GM21381 (cell line): Measurements from ENCODE around the gene GRIP1.

Experiments
- ATAC-seq: cut with Tn5 transposase; IDR thresholded peaks from one replicate; pipeline ENCODE4 v1.9.1; 2021; ENCODE audit warnings: mild to moderate bottlenecking, moderate library complexity; ENCODE audit not compliant: unreplicated experiment

Gene GRIP1

GRCh38 chr12:66461331-66461730 is 217.5 kb downstream of the GRIP1 start:
- no peak for ATAC-seq

- no peak for ATAC-seq
These were observed 218.9 kb downstream of the GRIP1 start for GRCh38 chr12:66459944-66460482.

- no peak for ATAC-seq
These were observed 222.3 kb downstream of the GRIP1 start for GRCh38 chr12:66456612-66457011.

- ATAC-seq = peak; percentile 89
These were observed 225.0 kb downstream of the GRIP1 start for GRCh38 chr12:66453844-66454243.

- no peak for ATAC-seq
These were observed 225.8 kb downstream of the GRIP1 start for GRCh38 chr12:66453120-66453519.

GRCh38 chr12:66449531-66449930 is 229.3 kb downstream of the GRIP1 start:
- ATAC-seq = no peak

- no peak for ATAC-seq
These were observed 231.2 kb downstream of the GRIP1 start for GRCh38 chr12:66447643-66448042.

- no peak for ATAC-seq
These were observed 232.6 kb downstream of the GRIP1 start for GRCh38 chr12:66446276-66446675.

GRCh38 chr12:66441905-66442559 is 236.8 kb downstream of the GRIP1 start:
- ATAC-seq = no peak

- ATAC-seq = no peak
These were observed 240.3 kb downstream of the GRIP1 start for GRCh38 chr12:66438601-66439000.

- no peak for ATAC-seq
These were observed 248.8 kb downstream of the GRIP1 start for GRCh38 chr12:66430106-66430505.

- ATAC-seq = no peak
These were observed 250.0 kb downstream of the GRIP1 start for GRCh38 chr12:66428870-66429269.

GRCh38 chr12:66428261-66428660 is 250.6 kb downstream of the GRIP1 start:
- no peak for ATAC-seq

- no peak for ATAC-seq
These were observed 252.2 kb downstream of the GRIP1 start for GRCh38 chr12:66426696-66427095.

- no peak for ATAC-seq
These were observed 255.6 kb downstream of the GRIP1 start for GRCh38 chr12:66423266-66423665.

- ATAC-seq = no peak
These were observed 260.0 kb downstream of the GRIP1 start for GRCh38 chr12:66418908-66419307.

- ATAC-seq = no peak
These were observed 261.7 kb downstream of the GRIP1 start for GRCh38 chr12:66417217-66417616.

GRCh38 chr12:66409195-66409871 is 269.5 kb downstream of the GRIP1 start:
- ATAC-seq = peak; percentile 64

- no peak for ATAC-seq
These were observed 273.5 kb downstream of the GRIP1 start for GRCh38 chr12:66405395-66405794.

- no peak for ATAC-seq
These were observed 275.1 kb downstream of the GRIP1 start for GRCh38 chr12:66403746-66404145.

- ATAC-seq = no peak
These were observed 279.0 kb downstream of the GRIP1 start for GRCh38 chr12:66399911-66400306.
